Liver (tissue), 9 donors: ENCODE results near the gene LPP. TPM values are rescaled to one million over a fixed set of nuclear protein-coding genes. Genes with fewer than 3 reads are reported as not detected.
A peak's percentile ranks its signal among the peaks of the same experiment; 100 is the strongest.

Experiments
- DNase-seq: peaks from one replicate; pipeline ENCODE4 v3.0.0-alpha.2; 2017; ENCODE audit warnings: low spot score
- H3K27ac ChIP-seq, 2 donors: one replicate each; pipeline ENCODE4 v1.7.0; 2013; ENCODE audit warnings: inconsistent platforms in 2 of 2, low read length in 2 of 2, control low read depth in 1 of 2, low read depth in 1 of 2, mild to moderate bottlenecking in 1 of 2
- H3K27me3 ChIP-seq, 4 donors: one replicate each; pipeline versions ENCODE4 v1.6.1 to v1.7.0; 2013; ENCODE audit warnings: low read length in 3 of 4, inconsistent platforms in 1 of 4, mild to moderate bottlenecking in 1 of 4, moderate library complexity in 1 of 4; ENCODE audit not compliant: control insufficient read depth in 4 of 4, insufficient read depth in 4 of 4
- H3K36me3 ChIP-seq, 4 donors: one replicate each; pipeline versions ENCODE4 v1.6.1 to v1.7.0; 2013; ENCODE audit warnings: low read length in 3 of 4, mild to moderate bottlenecking in 3 of 4, low read depth in 1 of 4, moderate library complexity in 1 of 4; ENCODE audit not compliant: control insufficient read depth in 4 of 4, insufficient read depth in 3 of 4
- H3K4me1 ChIP-seq, 4 donors: one replicate each; pipeline versions ENCODE4 v1.6.1 to v1.7.0; 2013; ENCODE audit warnings: low read length in 3 of 4, mild to moderate bottlenecking in 3 of 4, moderate library complexity in 1 of 4; ENCODE audit not compliant: control insufficient read depth in 4 of 4, insufficient read depth in 4 of 4
- H3K4me3 ChIP-seq, 3 donors: one replicate each; pipeline versions ENCODE4 v1.6.1 to v1.7.0; 2013; ENCODE audit warnings: low read length in 3 of 3, control low read depth in 1 of 3, low read depth in 1 of 3, mild to moderate bottlenecking in 1 of 3
- H3K9ac ChIP-seq, 2 donors: one replicate each; pipeline ENCODE4 v1.7.0; 2013; ENCODE audit warnings: low read length in 2 of 2, mild to moderate bottlenecking in 2 of 2, moderate library complexity in 2 of 2, control low read depth in 1 of 2, low read depth in 1 of 2
- H3K9me3 ChIP-seq, 4 donors: one replicate each; pipeline versions ENCODE4 v1.6.1 to v1.7.0; 2013; ENCODE audit warnings: low read length in 3 of 4; ENCODE audit not compliant: control insufficient read depth in 4 of 4
- ATF3 ChIP-seq: IDR thresholded peaks from 2 replicates; pipeline ENCODE4 v1.6.1; 2016; ENCODE audit warnings: antibody characterized with exemption
- CTCF ChIP-seq: fragments of 150-350 bp; IDR thresholded peaks from 2 replicates; pipeline ENCODE4 v1.5.1; 2017; ENCODE audit warnings: improper control_type of control experiment, low read depth, low read length; ENCODE audit not compliant: missing input control
- EGR1 ChIP-seq, 2 donors: IDR thresholded peaks; 2 replicates each; pipeline ENCODE4 v1.6.1; 2016 to 2018; ENCODE audit warnings: antibody characterized with exemption in 2 of 2, low read depth in 2 of 2
- FOXA1 ChIP-seq: IDR thresholded peaks from 2 replicates; pipeline ENCODE4 v1.6.1; 2016; ENCODE audit warnings: antibody characterized with exemption
- FOXA2 ChIP-seq: IDR thresholded peaks from 2 replicates; pipeline ENCODE4 v1.6.1; 2016; ENCODE audit warnings: antibody characterized with exemption
- GABPA ChIP-seq, 2 donors: IDR thresholded peaks in 1 of 2; conservative IDR thresholded peaks in 1 of 2; 2 replicates each; pipeline ENCODE4 v1.6.1; 2016; ENCODE audit warnings: antibody characterized with exemption in 2 of 2, mild to moderate bottlenecking in 1 of 2, moderate library complexity in 1 of 2
- HNF4A ChIP-seq, 2 donors: conservative IDR thresholded peaks; 2 replicates each; pipeline ENCODE4 v1.6.1; 2016; ENCODE audit warnings: antibody characterized with exemption in 2 of 2, mild to moderate bottlenecking in 2 of 2
- HNF4G ChIP-seq: IDR thresholded peaks from 2 replicates; pipeline ENCODE4 v1.6.1; 2016; ENCODE audit warnings: antibody characterized with exemption
- JUND ChIP-seq, 2 donors: IDR thresholded peaks; 2 replicates each; pipeline ENCODE4 v1.6.1; 2016; ENCODE audit warnings: antibody characterized with exemption in 2 of 2
- MAX ChIP-seq: IDR thresholded peaks from 2 replicates; pipeline ENCODE4 v1.6.1; 2016; ENCODE audit warnings: antibody characterized with exemption
- NR2F2 ChIP-seq: IDR thresholded peaks from 2 replicates; pipeline ENCODE4 v1.6.1; 2016; ENCODE audit warnings: antibody characterized with exemption
- RAD21 ChIP-seq, 2 donors: IDR thresholded peaks; 2 replicates each; pipeline ENCODE4 v1.6.1; 2016; ENCODE audit warnings: antibody characterized with exemption in 2 of 2, mild to moderate bottlenecking in 2 of 2
- REST ChIP-seq: IDR thresholded peaks from 2 replicates; pipeline ENCODE4 v1.6.1; 2016; ENCODE audit warnings: antibody characterized with exemption, mild to moderate bottlenecking
- RXRA ChIP-seq, 2 donors: IDR thresholded peaks; 2 replicates each; pipeline ENCODE4 v1.6.1; 2017 to 2018; ENCODE audit warnings: antibody characterized with exemption in 2 of 2, mild to moderate bottlenecking in 1 of 2
- SP1 ChIP-seq: IDR thresholded peaks from 2 replicates; pipeline ENCODE4 v1.6.1; 2018; ENCODE audit warnings: antibody characterized with exemption, mild to moderate bottlenecking
- TAF1 ChIP-seq: conservative IDR thresholded peaks from 2 replicates; pipeline ENCODE4 v1.6.1; 2016; ENCODE audit warnings: antibody characterized with exemption, mild to moderate bottlenecking
- YY1 ChIP-seq: IDR thresholded peaks from 2 replicates; pipeline ENCODE4 v1.6.1; 2016; ENCODE audit warnings: antibody characterized with exemption, mild to moderate bottlenecking
- ZBTB33 ChIP-seq: IDR thresholded peaks from 2 replicates; pipeline ENCODE4 v1.6.1; 2016; ENCODE audit warnings: antibody characterized with exemption
- WGBS: extraction: QIAGEN DNeasy Blood & Tissue Kit; methylation state at CpG from one replicate; pipeline ENCODE4 v1.1.7; 2013; 5-methylcytosine and 5-hydroxymethylcytosine counted together
- polyA plus RNA-seq, 2 donors: library from polyadenylated mRNA; stranded (reverse) in 1 of 2; unstranded in 1 of 2; fragments of 200-250 nt in 1 of 2; fragments of >200 nt in 1 of 2; fragmentation: Nextera tagmentation in 1 of 2; extraction: Ambion mirVana in 1 of 2; gene quantifications; one replicate each; pipeline versions ENCODE4 v1.2.1 to v1.2.3, GENCODE V29; 2013 to 2015
- total RNA-seq, 2 donors: library from RNA; depleted of rRNA; stranded (reverse); fragments of >200 nt; gene quantifications; one replicate each; pipeline ENCODE4 v1.2.3, GENCODE V29; 2014
- donor health status: healthy.
- donor health status: healthy.
- donor health status: healthy.
- donor health status: healthy.
- donor health status: healthy.

Gene LPP
- total and polyA plus RNA-seq, 4 donors, result 3.3 to 53.7 (median 28.2) TPM

GRCh38 chr3:188164248-188164687 is 10.3 kb downstream of the LPP start:
- no peak overlapping the region for H3K9ac ChIP-seq
- H3K27ac ChIP-seq, result peak overlapping the region; percentile 20 to 43
- peaks cover 12 to 75% (median 50%) of the 10 kb centered on the region in 4 donors for H3K4me1 ChIP-seq
- no peak for DNase-seq
- H3K36me3 ChIP-seq, result peaks cover 0 to 2% (median 0%) of the 10 kb centered on the region in 4 donors
- TF ChIP-seq ATF3 (no peak), MAX (peak; percentile 65), RAD21 (IDR thresholded peaks at IDR 0.05) (peak; percentile 29 to 43), REST (no peak), EGR1 (IDR thresholded peaks at IDR 0.05; ENCODE audit: low read depth in 2 of 2) (peak in 1 of 2 donors; percentile 55), TAF1 (no peak), RXRA (IDR thresholded peaks at IDR 0.05) (peak; percentile 80 to 84), GABPA (IDR thresholded peaks at IDR 0.05 in 1 of 2, conservative IDR thresholded peaks at IDR 0.05 in 1 of 2) (no peak), SP1 (peak; percentile 58), JUND (IDR thresholded peaks at IDR 0.05) (peak in 1 of 2 donors; percentile 30), NR2F2 (peak; percentile 61), FOXA1 (peak; percentile 24), YY1 (no peak), FOXA2 (peak; percentile 32), HNF4A (conservative IDR thresholded peaks at IDR 0.05) (peak; percentile 60 to 71), HNF4G (no peak), ZBTB33 (peak; percentile 45), CTCF (no peak)
- H3K27me3 ChIP-seq, result no peaks in the 10 kb centered on the region
- no peaks in the 10 kb centered on the region for H3K9me3 ChIP-seq
- WGBS, result 7% methylated on average over 2 of the region's 2 CpGs
- no peak overlapping the region for H3K4me3 ChIP-seq
